HepG2 (cell line): ENCODE results near the gene ZNF48. TPM values are rescaled to one million over a fixed set of nuclear protein-coding genes. Genes with fewer than 3 reads are reported as not detected.

Experiments used
- CBX1 ChIP-seq: IDR thresholded peaks from one replicate; pipeline ENCODE4 v1.6.1; 2016; ENCODE audit warnings: antibody characterized with exemption, low read depth
- GATAD2A ChIP-seq: IDR thresholded peaks from 2 replicates; pipeline ENCODE4 v1.6.1; 2016
- HMG20B ChIP-seq: conservative IDR thresholded peaks from 2 replicates; pipeline ENCODE4 v1.6.1; 2016; ENCODE audit warnings: missing genetic modification reagents, missing compliant biosample characterization
- HNF4A ChIP-seq: sonication (generic); formaldehyde crosslinking; IDR thresholded peaks from 2 replicates; pipeline ENCODE4 v1.4.0; 2020; ENCODE audit warnings: missing genetic modification reagents
- HNRNPUL1 ChIP-seq: fragments of 200-400 bp; formaldehyde crosslinking; IDR thresholded peaks from 2 replicates; pipeline ENCODE4 v1.6.1; 2017; ENCODE audit warnings: low read depth, mild to moderate bottlenecking, low read length, moderate library complexity
- JARID2 ChIP-seq: sonication (generic); formaldehyde crosslinking; IDR thresholded peaks from 2 replicates; pipeline ENCODE4 v1.8.1; 2023; ENCODE audit warnings: missing genetic modification reagents, inconsistent platforms; ENCODE audit not compliant: insufficient replicate concordance
- MAFG ChIP-seq: sonication (generic); formaldehyde crosslinking; IDR thresholded peaks from 2 replicates; pipeline ENCODE4 v1.5.1; 2020; ENCODE audit warnings: mild to moderate bottlenecking, missing genetic modification reagents
- MZF1 ChIP-seq: sonication (generic); formaldehyde crosslinking; IDR thresholded peaks from 2 replicates; pipeline ENCODE4 v1.8.1; 2023; ENCODE audit warnings: mild to moderate bottlenecking, missing genetic modification reagents, borderline replicate concordance
- ONECUT2 ChIP-seq: sonication (generic); formaldehyde crosslinking; IDR thresholded peaks from 2 replicates; pipeline ENCODE4 v1.4.0; 2020; ENCODE audit warnings: missing genetic modification reagents
- PRMT3 ChIP-seq: sonication (generic); formaldehyde crosslinking; IDR thresholded peaks from 2 replicates; pipeline ENCODE4 v1.8.1; 2022; ENCODE audit warnings: low read depth, mild to moderate bottlenecking, moderate library complexity, missing genetic modification reagents, borderline replicate concordance
- PRPF4 ChIP-seq: fragments of 200-400 bp; formaldehyde crosslinking; IDR thresholded peaks from 2 replicates; pipeline ENCODE4 v1.6.1; 2016; ENCODE audit warnings: low read length, low read depth; ENCODE audit not compliant: poor library complexity, severe bottlenecking
- RFX5 ChIP-seq: IDR thresholded peaks from 2 replicates; pipeline ENCODE4 v1.6.1; 2011; ENCODE audit warnings: low read depth, low read length, improper control_type of control experiment
- SAFB2 ChIP-seq: sonication (generic); formaldehyde crosslinking; IDR thresholded peaks from 2 replicates; pipeline ENCODE4 v1.5.1; 2020; ENCODE audit warnings: missing genetic modification reagents, low read depth, mild to moderate bottlenecking, borderline replicate concordance
- ZNF563 ChIP-seq: sonication (generic); formaldehyde crosslinking; IDR thresholded peaks from 2 replicates; pipeline ENCODE4 v1.8.0; 2022; ENCODE audit warnings: mild to moderate bottlenecking, moderate library complexity, missing genetic modification reagents
- ZNF737 ChIP-seq: sonication (generic); formaldehyde crosslinking; IDR thresholded peaks from 2 replicates; pipeline ENCODE4 v1.5.0; 2020; ENCODE audit warnings: missing genetic modification reagents, mild to moderate bottlenecking, borderline replicate concordance
- polyA plus RNA-seq, 8 experiments: library from polyadenylated mRNA; depleted of rRNA in 3 of 8; stranded (reverse) in 7 of 8; unstranded in 1 of 8; fragments of >200 nt; fragmentation: Illumina TruSeq in 4 of 8; extraction: Trizol in 4 of 8; gene quantifications; 2 replicates each; pipeline versions ENCODE4 v1.2.1 to v1.2.3, GENCODE V29; 2011 to 2016; ENCODE audit warnings: low read depth in 4 of 8, missing spikeins in 1 of 8, mixed read lengths in 1 of 8; ENCODE audit not compliant: insufficient read depth in 1 of 8
- total RNA-seq, 5 experiments: library from RNA; depleted of rRNA; stranded (reverse); fragments of >200 nt; fragmentation: Illumina TruSeq; extraction: Trizol; gene quantifications; 2 replicates each; pipeline ENCODE4 v1.2.3, GENCODE V29; 2016; ENCODE audit warnings: low read depth in 1 of 5
- TF ChIP-seq, protein P1 (sequence below): sonication (generic); formaldehyde crosslinking; IDR thresholded peaks from 2 replicates; pipeline ENCODE4 v1.5.0; 2020; ENCODE audit warnings: mild to moderate bottlenecking, missing genetic modification reagents
- TF ChIP-seq, protein P2 (sequence below): sonication (generic); formaldehyde crosslinking; IDR thresholded peaks from 2 replicates; pipeline ENCODE4 v1.8.0; 2022; ENCODE audit warnings: mild to moderate bottlenecking, missing genetic modification reagents; ENCODE audit not compliant: insufficient replicate concordance
- TF ChIP-seq, protein P3 (sequence below): sonication (generic); formaldehyde crosslinking; IDR thresholded peaks from 2 replicates; pipeline ENCODE4 v1.4.0; 2020; ENCODE audit warnings: missing genetic modification reagents, low read depth, mild to moderate bottlenecking, borderline replicate concordance
- TF ChIP-seq, protein P4 (sequence below): sonication (generic); formaldehyde crosslinking; IDR thresholded peaks from 2 replicates; pipeline ENCODE4 v1.5.0; 2020; ENCODE audit warnings: mild to moderate bottlenecking, missing genetic modification reagents, borderline replicate concordance
- TF ChIP-seq, protein P5 (sequence below): sonication (generic); formaldehyde crosslinking; IDR thresholded peaks from 2 replicates; pipeline ENCODE4 v1.8.0; 2022; ENCODE audit warnings: mild to moderate bottlenecking, missing genetic modification reagents

ZNF48 gene
- total and polyA plus RNA-seq, 2 of the 13 experiments (the other 11 are each of a cell fraction or from before 2014, with no cell fraction given) = 9.9 to 12.3 TPM

DNA sequence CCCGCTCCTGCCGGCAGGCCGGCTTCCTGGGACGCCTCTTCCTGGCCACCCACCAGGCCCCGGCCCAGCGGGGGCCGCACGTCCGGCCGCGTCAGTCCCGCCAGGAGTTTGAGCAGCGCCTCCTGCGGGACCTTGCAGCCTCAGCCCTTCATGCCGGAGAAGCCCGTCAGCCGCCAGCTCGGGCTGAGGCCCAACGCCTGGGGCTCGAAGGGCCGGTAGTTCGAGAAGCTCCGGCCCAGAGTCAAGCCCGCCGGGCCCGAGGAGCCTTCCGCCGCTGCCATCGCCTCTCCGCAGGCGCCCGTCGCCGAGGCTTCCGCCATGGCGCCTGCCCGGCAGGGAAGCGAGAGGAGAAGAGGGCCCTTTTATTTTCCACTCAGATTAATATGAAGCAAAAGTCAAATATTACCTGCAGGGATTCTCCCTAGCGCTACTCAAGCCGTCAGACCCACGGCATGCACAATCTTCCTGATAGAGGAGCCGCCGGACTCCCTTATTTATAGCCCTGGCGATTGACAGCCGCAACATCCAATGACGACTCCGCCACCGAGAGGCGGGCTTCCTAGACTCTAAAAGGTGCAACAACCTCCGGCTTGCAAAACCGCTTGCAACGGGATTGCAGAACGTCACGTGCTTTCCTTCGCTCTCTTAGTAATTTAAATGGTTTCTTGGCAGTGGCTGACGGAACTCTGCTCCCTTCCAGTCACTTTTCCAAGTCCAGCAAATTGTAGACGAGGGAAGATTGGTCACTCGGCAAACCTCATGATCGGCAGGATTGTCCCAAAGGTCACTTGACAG lies 50.4 kb downstream of the ZNF48 start, which contains the start of gene SEPHS2 (continued):
- TF ChIP-seq, protein P1, sequence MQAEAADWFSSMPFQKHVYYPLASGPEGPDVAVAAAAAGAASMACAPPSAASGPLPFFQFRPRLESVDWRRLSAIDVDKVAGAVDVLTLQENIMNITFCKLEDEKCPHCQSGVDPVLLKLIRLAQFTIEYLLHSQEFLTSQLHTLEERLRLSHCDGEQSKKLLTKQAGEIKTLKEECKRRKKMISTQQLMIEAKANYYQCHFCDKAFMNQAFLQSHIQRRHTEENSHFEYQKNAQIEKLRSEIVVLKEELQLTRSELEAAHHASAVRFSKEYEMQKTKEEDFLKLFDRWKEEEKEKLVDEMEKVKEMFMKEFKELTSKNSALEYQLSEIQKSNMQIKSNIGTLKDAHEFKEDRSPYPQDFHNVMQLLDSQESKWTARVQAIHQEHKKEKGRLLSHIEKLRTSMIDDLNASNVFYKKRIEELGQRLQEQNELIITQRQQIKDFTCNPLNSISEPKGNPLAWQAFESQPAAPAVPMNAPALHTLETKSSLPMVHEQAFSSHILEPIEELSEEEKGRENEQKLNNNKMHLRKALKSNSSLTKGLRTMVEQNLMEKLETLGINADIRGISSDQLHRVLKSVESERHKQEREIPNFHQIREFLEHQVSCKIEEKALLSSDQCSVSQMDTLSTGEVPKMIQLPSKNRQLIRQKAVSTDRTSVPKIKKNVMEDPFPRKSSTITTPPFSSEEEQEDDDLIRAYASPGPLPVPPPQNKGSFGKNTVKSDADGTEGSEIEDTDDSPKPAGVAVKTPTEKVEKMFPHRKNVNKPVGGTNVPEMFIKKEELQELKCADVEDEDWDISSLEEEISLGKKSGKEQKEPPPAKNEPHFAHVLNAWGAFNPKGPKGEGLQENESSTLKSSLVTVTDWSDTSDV (CRISPR knock-in tag) = peak; percentile 46; the same call in 1 of the 2 replicates
- TF ChIP-seq PRPF4 (no peak), JARID2 (no peak), HNRNPUL1 (no peak), ONECUT2 (CRISPR knock-in tag) (peak; percentile 80), HMG20B (CRISPR knock-in tag) (peak; percentile 48), PRMT3 (peak; percentile 60; the same call in 1 of the 2 replicates), MAFG (CRISPR knock-in tag) (no peak), ZNF563 (no peak), ZNF737 (CRISPR knock-in tag) (no peak), CBX1 (no peak), HNF4A (CRISPR knock-in tag) (peak; percentile 75), SAFB2 (no peak; the same call in none of the 2 replicates), RFX5 (no peak), GATAD2A (peak; percentile 72), MZF1 (CRISPR knock-in tag) (no peak)
- TF ChIP-seq, protein P2, sequence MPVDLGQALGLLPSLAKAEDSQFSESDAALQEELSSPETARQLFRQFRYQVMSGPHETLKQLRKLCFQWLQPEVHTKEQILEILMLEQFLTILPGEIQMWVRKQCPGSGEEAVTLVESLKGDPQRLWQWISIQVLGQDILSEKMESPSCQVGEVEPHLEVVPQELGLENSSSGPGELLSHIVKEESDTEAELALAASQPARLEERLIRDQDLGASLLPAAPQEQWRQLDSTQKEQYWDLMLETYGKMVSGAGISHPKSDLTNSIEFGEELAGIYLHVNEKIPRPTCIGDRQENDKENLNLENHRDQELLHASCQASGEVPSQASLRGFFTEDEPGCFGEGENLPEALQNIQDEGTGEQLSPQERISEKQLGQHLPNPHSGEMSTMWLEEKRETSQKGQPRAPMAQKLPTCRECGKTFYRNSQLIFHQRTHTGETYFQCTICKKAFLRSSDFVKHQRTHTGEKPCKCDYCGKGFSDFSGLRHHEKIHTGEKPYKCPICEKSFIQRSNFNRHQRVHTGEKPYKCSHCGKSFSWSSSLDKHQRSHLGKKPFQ = peak; percentile 38
- TF ChIP-seq, protein P3, sequence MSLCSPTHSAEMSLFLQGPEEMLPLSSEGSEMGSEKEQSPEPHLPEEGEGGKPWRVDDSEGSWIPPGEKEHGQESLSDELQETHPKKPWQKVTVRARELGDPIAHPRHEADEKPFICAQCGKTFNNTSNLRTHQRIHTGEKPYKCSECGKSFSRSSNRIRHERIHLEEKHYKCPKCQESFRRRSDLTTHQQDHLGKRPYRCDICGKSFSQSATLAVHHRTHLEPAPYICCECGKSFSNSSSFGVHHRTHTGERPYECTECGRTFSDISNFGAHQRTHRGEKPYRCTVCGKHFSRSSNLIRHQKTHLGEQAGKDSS (CRISPR knock-in tag) = peak; percentile 25
- TF ChIP-seq, protein P4, sequence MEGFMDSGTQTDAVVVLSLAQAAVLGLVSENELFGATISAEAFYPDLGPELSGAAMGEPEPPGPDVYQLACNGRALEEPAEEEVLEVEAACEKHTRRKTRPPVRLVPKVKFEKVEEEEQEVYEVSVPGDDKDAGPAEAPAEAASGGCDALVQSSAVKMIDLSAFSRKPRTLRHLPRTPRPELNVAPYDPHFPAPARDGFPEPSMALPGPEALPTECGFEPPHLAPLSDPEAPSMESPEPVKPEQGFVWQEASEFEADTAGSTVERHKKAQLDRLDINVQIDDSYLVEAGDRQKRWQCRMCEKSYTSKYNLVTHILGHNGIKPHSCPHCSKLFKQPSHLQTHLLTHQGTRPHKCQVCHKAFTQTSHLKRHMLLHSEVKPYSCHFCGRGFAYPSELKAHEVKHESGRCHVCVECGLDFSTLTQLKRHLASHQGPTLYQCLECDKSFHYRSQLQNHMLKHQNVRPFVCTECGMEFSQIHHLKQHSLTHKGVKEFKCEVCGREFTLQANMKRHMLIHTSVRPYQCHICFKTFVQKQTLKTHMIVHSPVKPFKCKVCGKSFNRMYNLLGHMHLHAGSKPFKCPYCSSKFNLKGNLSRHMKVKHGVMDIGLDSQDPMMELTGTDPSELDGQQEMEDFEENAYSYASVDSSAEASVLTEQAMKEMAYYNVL (CRISPR knock-in tag) = peak; percentile 68; the same call in 1 of the 2 replicates
- TF ChIP-seq, protein P5, sequence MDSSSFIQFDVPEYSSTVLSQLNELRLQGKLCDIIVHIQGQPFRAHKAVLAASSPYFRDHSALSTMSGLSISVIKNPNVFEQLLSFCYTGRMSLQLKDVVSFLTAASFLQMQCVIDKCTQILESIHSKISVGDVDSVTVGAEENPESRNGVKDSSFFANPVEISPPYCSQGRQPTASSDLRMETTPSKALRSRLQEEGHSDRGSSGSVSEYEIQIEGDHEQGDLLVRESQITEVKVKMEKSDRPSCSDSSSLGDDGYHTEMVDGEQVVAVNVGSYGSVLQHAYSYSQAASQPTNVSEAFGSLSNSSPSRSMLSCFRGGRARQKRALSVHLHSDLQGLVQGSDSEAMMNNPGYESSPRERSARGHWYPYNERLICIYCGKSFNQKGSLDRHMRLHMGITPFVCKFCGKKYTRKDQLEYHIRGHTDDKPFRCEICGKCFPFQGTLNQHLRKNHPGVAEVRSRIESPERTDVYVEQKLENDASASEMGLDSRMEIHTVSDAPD (CRISPR knock-in tag) = 0 out of 2 replicates have a peak, but pooled peaks have one; percentile 41
